Liver (tissue), 3 donors: ENCODE measurements around the gene UBASH3B.

Experiments used
- EGR1 ChIP-seq, 2 donors: IDR thresholded peaks; 2 replicates each; pipeline ENCODE4 v1.6.1; 2016 to 2018; ENCODE audit warnings: antibody characterized with exemption in 2 of 2, low read depth in 2 of 2
- GABPA ChIP-seq, 2 donors: IDR thresholded peaks in 1 of 2; conservative IDR thresholded peaks in 1 of 2; 2 replicates each; pipeline ENCODE4 v1.6.1; 2016; ENCODE audit warnings: antibody characterized with exemption in 2 of 2, mild to moderate bottlenecking in 1 of 2, moderate library complexity in 1 of 2
- HNF4G ChIP-seq: IDR thresholded peaks from 2 replicates; pipeline ENCODE4 v1.6.1; 2016; ENCODE audit warnings: antibody characterized with exemption
- JUND ChIP-seq, 2 donors: IDR thresholded peaks; 2 replicates each; pipeline ENCODE4 v1.6.1; 2016; ENCODE audit warnings: antibody characterized with exemption in 2 of 2
- RAD21 ChIP-seq, 2 donors: IDR thresholded peaks; 2 replicates each; pipeline ENCODE4 v1.6.1; 2016; ENCODE audit warnings: antibody characterized with exemption in 2 of 2, mild to moderate bottlenecking in 2 of 2
- SP1 ChIP-seq: IDR thresholded peaks from 2 replicates; pipeline ENCODE4 v1.6.1; 2018; ENCODE audit warnings: antibody characterized with exemption, mild to moderate bottlenecking
- TAF1 ChIP-seq: conservative IDR thresholded peaks from 2 replicates; pipeline ENCODE4 v1.6.1; 2016; ENCODE audit warnings: antibody characterized with exemption, mild to moderate bottlenecking
- YY1 ChIP-seq: IDR thresholded peaks from 2 replicates; pipeline ENCODE4 v1.6.1; 2016; ENCODE audit warnings: antibody characterized with exemption, mild to moderate bottlenecking
- TF ChIP-seq, protein P1 (sequence below): fragments of 150-350 bp; IDR thresholded peaks from 2 replicates; pipeline ENCODE4 v1.5.1; 2017; ENCODE audit warnings: improper control_type of control experiment, low read depth, low read length; ENCODE audit not compliant: missing input control
- TF ChIP-seq, protein P2 (sequence below): IDR thresholded peaks from 2 replicates; pipeline ENCODE4 v1.6.1; 2016; ENCODE audit warnings: antibody characterized with exemption, mild to moderate bottlenecking
- TF ChIP-seq, protein P3 (sequence below): IDR thresholded peaks from 2 replicates; pipeline ENCODE4 v1.6.1; 2016; ENCODE audit warnings: antibody characterized with exemption
- TF ChIP-seq, protein P4 (sequence below): IDR thresholded peaks from 2 replicates; pipeline ENCODE4 v1.6.1; 2016; ENCODE audit warnings: antibody characterized with exemption
- TF ChIP-seq, protein P5 (sequence below): IDR thresholded peaks from 2 replicates; pipeline ENCODE4 v1.6.1; 2016; ENCODE audit warnings: antibody characterized with exemption
- donor health status: healthy.
- donor health status: healthy.

DNA sequence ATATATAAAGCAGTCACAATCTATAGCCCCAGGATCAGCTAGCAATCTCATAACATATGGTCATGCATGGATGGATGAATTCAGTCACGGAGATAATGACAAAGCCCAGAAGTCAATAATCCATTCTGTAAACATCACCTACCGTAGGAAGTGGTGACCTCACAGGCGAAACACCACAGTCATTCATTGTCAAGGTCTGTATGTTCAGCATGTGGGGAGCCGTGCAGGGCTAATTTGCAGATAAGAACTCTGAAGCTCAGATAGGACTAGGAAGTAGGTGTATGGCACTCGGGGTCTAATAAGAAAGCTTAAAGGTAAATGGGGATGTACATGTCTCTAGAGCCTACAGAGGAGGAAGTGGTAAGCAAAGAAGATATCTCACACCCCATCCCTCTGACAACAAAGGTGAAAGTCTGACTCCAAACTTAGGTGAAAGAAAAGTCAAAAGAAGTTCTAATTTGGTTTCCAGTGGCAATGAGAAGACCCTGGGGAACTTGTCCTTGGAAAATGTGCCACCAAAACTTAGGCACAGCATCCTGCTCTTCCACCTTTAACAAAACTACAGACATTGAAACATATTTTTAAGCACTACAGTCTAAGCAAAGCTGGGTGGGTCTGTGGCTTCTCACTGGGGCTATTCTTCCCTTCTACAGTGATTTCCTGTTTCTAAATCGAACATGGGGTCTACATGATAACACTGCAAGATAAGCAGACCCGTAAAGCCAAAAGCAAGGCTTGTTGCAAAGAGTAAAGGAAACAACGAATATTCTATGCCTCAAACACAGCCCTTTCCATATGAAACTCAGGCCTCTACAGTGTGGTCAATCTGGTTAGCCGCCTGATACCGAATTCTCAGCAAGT is 188.0 kb downstream of the UBASH3B start:
- TF ChIP-seq RAD21 (IDR thresholded peaks at IDR 0.05) = no peak
- TF ChIP-seq, protein P1, sequence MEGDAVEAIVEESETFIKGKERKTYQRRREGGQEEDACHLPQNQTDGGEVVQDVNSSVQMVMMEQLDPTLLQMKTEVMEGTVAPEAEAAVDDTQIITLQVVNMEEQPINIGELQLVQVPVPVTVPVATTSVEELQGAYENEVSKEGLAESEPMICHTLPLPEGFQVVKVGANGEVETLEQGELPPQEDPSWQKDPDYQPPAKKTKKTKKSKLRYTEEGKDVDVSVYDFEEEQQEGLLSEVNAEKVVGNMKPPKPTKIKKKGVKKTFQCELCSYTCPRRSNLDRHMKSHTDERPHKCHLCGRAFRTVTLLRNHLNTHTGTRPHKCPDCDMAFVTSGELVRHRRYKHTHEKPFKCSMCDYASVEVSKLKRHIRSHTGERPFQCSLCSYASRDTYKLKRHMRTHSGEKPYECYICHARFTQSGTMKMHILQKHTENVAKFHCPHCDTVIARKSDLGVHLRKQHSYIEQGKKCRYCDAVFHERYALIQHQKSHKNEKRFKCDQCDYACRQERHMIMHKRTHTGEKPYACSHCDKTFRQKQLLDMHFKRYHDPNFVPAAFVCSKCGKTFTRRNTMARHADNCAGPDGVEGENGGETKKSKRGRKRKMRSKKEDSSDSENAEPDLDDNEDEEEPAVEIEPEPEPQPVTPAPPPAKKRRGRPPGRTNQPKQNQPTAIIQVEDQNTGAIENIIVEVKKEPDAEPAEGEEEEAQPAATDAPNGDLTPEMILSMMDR = no peak
- no peak for TF ChIP-seq SP1
- TF ChIP-seq YY1 = no peak
- no peak for TF ChIP-seq EGR1 (IDR thresholded peaks at IDR 0.05; ENCODE audit: low read depth in 2 of 2)
- TF ChIP-seq, protein P2, sequence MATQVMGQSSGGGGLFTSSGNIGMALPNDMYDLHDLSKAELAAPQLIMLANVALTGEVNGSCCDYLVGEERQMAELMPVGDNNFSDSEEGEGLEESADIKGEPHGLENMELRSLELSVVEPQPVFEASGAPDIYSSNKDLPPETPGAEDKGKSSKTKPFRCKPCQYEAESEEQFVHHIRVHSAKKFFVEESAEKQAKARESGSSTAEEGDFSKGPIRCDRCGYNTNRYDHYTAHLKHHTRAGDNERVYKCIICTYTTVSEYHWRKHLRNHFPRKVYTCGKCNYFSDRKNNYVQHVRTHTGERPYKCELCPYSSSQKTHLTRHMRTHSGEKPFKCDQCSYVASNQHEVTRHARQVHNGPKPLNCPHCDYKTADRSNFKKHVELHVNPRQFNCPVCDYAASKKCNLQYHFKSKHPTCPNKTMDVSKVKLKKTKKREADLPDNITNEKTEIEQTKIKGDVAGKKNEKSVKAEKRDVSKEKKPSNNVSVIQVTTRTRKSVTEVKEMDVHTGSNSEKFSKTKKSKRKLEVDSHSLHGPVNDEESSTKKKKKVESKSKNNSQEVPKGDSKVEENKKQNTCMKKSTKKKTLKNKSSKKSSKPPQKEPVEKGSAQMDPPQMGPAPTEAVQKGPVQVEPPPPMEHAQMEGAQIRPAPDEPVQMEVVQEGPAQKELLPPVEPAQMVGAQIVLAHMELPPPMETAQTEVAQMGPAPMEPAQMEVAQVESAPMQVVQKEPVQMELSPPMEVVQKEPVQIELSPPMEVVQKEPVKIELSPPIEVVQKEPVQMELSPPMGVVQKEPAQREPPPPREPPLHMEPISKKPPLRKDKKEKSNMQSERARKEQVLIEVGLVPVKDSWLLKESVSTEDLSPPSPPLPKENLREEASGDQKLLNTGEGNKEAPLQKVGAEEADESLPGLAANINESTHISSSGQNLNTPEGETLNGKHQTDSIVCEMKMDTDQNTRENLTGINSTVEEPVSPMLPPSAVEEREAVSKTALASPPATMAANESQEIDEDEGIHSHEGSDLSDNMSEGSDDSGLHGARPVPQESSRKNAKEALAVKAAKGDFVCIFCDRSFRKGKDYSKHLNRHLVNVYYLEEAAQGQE = no peak
- TF ChIP-seq, protein P3, sequence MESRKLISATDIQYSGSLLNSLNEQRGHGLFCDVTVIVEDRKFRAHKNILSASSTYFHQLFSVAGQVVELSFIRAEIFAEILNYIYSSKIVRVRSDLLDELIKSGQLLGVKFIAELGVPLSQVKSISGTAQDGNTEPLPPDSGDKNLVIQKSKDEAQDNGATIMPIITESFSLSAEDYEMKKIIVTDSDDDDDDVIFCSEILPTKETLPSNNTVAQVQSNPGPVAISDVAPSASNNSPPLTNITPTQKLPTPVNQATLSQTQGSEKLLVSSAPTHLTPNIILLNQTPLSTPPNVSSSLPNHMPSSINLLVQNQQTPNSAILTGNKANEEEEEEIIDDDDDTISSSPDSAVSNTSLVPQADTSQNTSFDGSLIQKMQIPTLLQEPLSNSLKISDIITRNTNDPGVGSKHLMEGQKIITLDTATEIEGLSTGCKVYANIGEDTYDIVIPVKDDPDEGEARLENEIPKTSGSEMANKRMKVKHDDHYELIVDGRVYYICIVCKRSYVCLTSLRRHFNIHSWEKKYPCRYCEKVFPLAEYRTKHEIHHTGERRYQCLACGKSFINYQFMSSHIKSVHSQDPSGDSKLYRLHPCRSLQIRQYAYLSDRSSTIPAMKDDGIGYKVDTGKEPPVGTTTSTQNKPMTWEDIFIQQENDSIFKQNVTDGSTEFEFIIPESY = no peak
- TF ChIP-seq, protein P4, sequence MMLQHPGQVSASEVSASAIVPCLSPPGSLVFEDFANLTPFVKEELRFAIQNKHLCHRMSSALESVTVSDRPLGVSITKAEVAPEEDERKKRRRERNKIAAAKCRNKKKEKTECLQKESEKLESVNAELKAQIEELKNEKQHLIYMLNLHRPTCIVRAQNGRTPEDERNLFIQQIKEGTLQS = no peak
- TF ChIP-seq GABPA (IDR thresholded peaks at IDR 0.05 in 1 of 2, conservative IDR thresholded peaks at IDR 0.05 in 1 of 2) = no peak
- TF ChIP-seq, protein P5, sequence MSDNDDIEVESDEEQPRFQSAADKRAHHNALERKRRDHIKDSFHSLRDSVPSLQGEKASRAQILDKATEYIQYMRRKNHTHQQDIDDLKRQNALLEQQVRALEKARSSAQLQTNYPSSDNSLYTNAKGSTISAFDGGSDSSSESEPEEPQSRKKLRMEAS = no peak
- no peak for TF ChIP-seq TAF1
- no peak for TF ChIP-seq HNF4G
- TF ChIP-seq JUND (IDR thresholded peaks at IDR 0.05) = no peak
